HL-60 (cell line): ENCODE results near the gene AKTIP.

ENCODE experiments used
- DNase-seq, 2 experiments: peaks; one replicate each; pipeline ENCODE4 v3.0.0-alpha.2; 2010 to 2020; ENCODE audit warnings: low read depth in 1 of 2, low spot score in 1 of 2
- H3K27ac ChIP-seq: fragments of 250-450 bp; sonication (Bioruptor Pico); replicated peaks from 2 replicates; pipeline ENCODE4 v1.5.1; 2020; ENCODE audit warnings: mild to moderate bottlenecking, moderate library complexity
- H3K27me3 ChIP-seq: fragments of 250-450 bp; sonication (Bioruptor Pico); 2 replicates; pipeline ENCODE4 v1.5.1; 2021; ENCODE audit warnings: mild to moderate bottlenecking, moderate library complexity; ENCODE audit not compliant: insufficient read depth, poor library complexity, severe bottlenecking
- H3K4me3 ChIP-seq: replicated peaks from 2 replicates; pipeline ENCODE4 v1.5.1; 2011; ENCODE audit warnings: mild to moderate bottlenecking, control low read depth, low read length; ENCODE audit not compliant: insufficient read depth
- GABPA ChIP-seq: IDR thresholded peaks from 2 replicates; pipeline ENCODE4 v1.6.1; 2012; ENCODE audit warnings: low read depth
- POLR2AphosphoS5 ChIP-seq: IDR thresholded peaks from 2 replicates; pipeline ENCODE4 v1.6.1; 2012; ENCODE audit warnings: low read depth
- SPI1 ChIP-seq: IDR thresholded peaks from 2 replicates; pipeline ENCODE4 v1.6.1; 2012; ENCODE audit warnings: low read depth, mild to moderate bottlenecking, borderline replicate concordance
- TF ChIP-seq, protein P1 (sequence below): IDR thresholded peaks from 2 replicates; pipeline ENCODE4 v1.6.1; 2012; ENCODE audit warnings: low read depth; ENCODE audit not compliant: insufficient replicate concordance
- TF ChIP-seq, protein P2 (sequence below): IDR thresholded peaks from one replicate; pipeline ENCODE4 v1.5.1; 2011; ENCODE audit warnings: low read length, control low read depth, inconsistent platforms; ENCODE audit not compliant: insufficient read depth

AKTIP gene

DNA sequence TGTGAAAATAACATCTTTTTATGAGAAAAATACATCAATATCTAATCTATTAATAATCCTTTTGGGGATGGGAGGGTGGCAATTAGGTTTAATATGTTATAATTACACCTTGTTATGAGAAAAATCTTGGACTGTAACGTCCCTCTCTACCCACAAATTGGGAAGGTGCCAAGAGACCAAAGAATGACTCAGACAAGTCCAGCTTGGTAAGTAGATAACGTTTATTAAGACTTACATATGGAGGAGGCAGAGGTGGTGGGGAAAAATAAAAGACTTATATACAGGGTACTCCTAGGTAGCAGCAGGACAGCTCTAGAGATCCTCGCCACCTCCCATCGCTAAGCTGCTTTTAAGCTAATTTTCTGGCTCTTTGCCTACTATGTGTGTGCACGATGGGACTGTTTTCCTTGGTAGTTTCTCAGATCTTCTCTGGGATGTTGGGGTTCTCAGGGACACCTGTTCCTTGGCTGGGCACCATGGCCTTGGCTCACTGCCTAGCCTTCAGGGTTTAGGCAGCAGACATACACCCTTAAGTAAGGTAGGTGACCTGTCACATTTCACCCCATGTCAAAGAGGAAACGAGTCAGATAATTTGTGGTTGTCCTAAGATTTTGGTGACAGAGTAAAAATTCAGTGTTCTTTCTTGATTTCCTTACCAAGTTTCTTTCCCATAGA is 37.3 kb downstream of the AKTIP start:
- DNase-seq = no peak
- no peak overlapping the region for H3K27ac ChIP-seq
- TF ChIP-seq POLR2AphosphoS5 (no peak), SPI1 (no peak), GABPA (no peak)
- TF ChIP-seq, protein P1, sequence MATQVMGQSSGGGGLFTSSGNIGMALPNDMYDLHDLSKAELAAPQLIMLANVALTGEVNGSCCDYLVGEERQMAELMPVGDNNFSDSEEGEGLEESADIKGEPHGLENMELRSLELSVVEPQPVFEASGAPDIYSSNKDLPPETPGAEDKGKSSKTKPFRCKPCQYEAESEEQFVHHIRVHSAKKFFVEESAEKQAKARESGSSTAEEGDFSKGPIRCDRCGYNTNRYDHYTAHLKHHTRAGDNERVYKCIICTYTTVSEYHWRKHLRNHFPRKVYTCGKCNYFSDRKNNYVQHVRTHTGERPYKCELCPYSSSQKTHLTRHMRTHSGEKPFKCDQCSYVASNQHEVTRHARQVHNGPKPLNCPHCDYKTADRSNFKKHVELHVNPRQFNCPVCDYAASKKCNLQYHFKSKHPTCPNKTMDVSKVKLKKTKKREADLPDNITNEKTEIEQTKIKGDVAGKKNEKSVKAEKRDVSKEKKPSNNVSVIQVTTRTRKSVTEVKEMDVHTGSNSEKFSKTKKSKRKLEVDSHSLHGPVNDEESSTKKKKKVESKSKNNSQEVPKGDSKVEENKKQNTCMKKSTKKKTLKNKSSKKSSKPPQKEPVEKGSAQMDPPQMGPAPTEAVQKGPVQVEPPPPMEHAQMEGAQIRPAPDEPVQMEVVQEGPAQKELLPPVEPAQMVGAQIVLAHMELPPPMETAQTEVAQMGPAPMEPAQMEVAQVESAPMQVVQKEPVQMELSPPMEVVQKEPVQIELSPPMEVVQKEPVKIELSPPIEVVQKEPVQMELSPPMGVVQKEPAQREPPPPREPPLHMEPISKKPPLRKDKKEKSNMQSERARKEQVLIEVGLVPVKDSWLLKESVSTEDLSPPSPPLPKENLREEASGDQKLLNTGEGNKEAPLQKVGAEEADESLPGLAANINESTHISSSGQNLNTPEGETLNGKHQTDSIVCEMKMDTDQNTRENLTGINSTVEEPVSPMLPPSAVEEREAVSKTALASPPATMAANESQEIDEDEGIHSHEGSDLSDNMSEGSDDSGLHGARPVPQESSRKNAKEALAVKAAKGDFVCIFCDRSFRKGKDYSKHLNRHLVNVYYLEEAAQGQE = no peak
- H3K27me3 ChIP-seq = no peaks in the 10 kb centered on the region
- no peak overlapping the region for H3K4me3 ChIP-seq

DNA sequence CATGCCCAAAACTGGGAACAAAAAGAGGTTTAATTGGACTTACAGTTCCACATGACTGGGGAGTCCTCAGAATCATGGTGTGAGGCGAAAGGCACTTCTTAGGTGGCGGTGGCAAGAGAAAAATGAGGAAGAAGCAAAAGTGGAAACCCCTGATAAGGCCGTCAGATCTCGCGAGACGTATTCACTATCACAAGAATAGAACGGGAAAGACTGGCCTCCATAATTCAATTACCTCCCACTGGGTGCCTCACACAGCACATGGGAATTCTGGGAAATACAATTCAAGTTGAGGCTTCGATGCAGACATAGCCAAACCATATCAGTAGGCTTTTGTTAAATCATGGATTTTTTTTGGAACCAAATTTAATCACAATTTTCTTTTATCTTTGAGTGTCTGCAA is 44.4 kb downstream of the AKTIP start:
- H3K27ac ChIP-seq = no peak overlapping the region
- DNase-seq = no peak
- TF ChIP-seq, protein P2, sequence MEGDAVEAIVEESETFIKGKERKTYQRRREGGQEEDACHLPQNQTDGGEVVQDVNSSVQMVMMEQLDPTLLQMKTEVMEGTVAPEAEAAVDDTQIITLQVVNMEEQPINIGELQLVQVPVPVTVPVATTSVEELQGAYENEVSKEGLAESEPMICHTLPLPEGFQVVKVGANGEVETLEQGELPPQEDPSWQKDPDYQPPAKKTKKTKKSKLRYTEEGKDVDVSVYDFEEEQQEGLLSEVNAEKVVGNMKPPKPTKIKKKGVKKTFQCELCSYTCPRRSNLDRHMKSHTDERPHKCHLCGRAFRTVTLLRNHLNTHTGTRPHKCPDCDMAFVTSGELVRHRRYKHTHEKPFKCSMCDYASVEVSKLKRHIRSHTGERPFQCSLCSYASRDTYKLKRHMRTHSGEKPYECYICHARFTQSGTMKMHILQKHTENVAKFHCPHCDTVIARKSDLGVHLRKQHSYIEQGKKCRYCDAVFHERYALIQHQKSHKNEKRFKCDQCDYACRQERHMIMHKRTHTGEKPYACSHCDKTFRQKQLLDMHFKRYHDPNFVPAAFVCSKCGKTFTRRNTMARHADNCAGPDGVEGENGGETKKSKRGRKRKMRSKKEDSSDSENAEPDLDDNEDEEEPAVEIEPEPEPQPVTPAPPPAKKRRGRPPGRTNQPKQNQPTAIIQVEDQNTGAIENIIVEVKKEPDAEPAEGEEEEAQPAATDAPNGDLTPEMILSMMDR = no peak
- TF ChIP-seq, protein P1 = no peak
- TF ChIP-seq GABPA (no peak), SPI1 (no peak), POLR2AphosphoS5 (no peak)

DNA sequence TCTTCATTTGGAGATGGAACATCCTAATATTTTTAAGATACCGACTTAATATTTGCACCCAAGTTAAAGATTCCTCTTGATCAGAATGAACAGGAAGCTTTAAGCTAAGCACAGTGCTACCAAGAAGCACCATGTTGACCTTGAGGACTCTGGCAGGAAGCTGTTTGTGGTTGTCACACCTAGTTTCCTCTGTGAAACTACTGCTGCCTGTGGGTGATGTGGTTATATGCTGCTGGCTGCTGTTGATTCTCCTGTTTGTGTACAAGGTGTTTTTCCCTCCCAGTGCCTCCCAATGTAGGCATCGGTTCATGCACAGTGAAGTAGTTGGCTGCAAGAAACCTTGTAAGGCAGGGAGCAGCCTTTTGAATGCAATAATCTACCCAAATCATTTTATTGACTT is 45.3 kb downstream of the AKTIP start:
- DNase-seq = peak; percentile 15 to 69
- no peak overlapping the region for H3K4me3 ChIP-seq
- H3K27me3 ChIP-seq = no peaks in the 10 kb centered on the region
- peak overlapping the region; percentile 43 for H3K27ac ChIP-seq
- TF ChIP-seq SPI1 = no peak
- peak; percentile 50; the same call in 1 of the 2 replicates for TF ChIP-seq POLR2AphosphoS5

More for the DNA sequence above, 44.4 kb downstream of the AKTIP start:
- Histone ChIP-seq H3K27me3 (no peaks in the 10 kb centered on the region), H3K4me3 (no peak overlapping the region)

DNA sequence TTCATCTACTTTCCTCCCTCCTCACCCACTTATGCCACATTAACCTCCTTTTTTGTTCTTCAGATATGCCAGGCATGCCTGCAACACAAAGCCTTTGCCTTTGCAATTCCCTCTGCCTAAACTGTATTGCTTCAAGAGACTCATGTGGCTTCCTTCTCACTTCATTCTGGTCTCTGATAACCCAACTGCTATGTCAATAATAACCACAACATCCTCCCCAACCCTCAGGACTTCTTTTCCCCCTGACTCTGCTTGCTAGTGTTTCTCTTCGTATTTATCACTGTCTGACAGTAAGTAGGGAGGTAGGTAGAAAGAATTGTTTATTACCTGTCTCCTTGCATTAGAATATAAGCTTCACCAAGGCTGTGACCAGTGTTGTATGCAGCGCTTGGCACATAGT is 46.4 kb downstream of the AKTIP start:
- peak in 1 of 2 experiments; percentile 58 for DNase-seq
- TF ChIP-seq, protein P1 = no peak
- TF ChIP-seq POLR2AphosphoS5 = peak; percentile 73
- TF ChIP-seq, protein P2 = no peak
- Histone ChIP-seq H3K27me3 (no peaks in the 10 kb centered on the region), H3K4me3 (no peak overlapping the region), H3K27ac (peak overlapping the region; percentile 34; the same call in 1 of the 2 replicates)
